Panc1 (cell line): ENCODE measurements around the gene SCD5. TPM values are rescaled to one million over a fixed set of nuclear protein-coding genes. Genes with fewer than 3 reads are reported as not detected.

Experiments used
- ATAC-seq: fragments of 200-7000 bp; cut with Tn5 transposase; 2 replicates; pipeline ENCODE4 v1.9.1; 2020; ENCODE audit warnings: mild to moderate bottlenecking, moderate library complexity
- BruUV-seq: library from RNA; stranded (reverse); fragments of 400-500 nt; replicated peaks from 2 replicates; lab custom pipeline; 2021; lab: Mats Ljungman, UMichigan
- CTCF ChIA-PET: fragments of 300-600 bp; sonication (Branson Sonifier 250); formaldehyde crosslinking; loops from one replicate; lab custom pipeline; 2022; ENCODE audit warnings: antibody characterized with exemption; lab: Charles Lee
- POLR2A ChIA-PET: fragments of 300-600 bp; sonication (Branson Sonifier 250); formaldehyde crosslinking; loops from one replicate; lab custom pipeline; 2022; ENCODE audit warnings: antibody characterized with exemption; lab: Charles Lee
- DNase-seq: peaks from one replicate; pipeline ENCODE4 v3.0.0-alpha.2; 2010; ENCODE audit warnings: low read depth, low spot score
- H3K27ac ChIP-seq: 2 replicates; pipeline ENCODE4 v1.5.1; 2011; ENCODE audit warnings: mild to moderate bottlenecking, low read length, inconsistent platforms
- H3K27me3 ChIP-seq: fragments of 200-500 bp; sonication (Bioruptor generic); 2 replicates; pipeline ENCODE4 v1.6.0; 2014; ENCODE audit warnings: low read length, inconsistent platforms; ENCODE audit not compliant: control insufficient read depth, insufficient read depth
- H3K36me3 ChIP-seq: fragments of 200-500 bp; sonication (Bioruptor generic); 2 replicates; pipeline ENCODE4 v1.5.1; 2014; ENCODE audit warnings: inconsistent platforms, mild to moderate bottlenecking, low read length, moderate library complexity; ENCODE audit not compliant: control insufficient read depth, insufficient read depth
- H3K4me1 ChIP-seq: 2 replicates; pipeline ENCODE4 v1.5.1; 2011; ENCODE audit warnings: inconsistent platforms, mild to moderate bottlenecking, low read length, moderate library complexity; ENCODE audit not compliant: control insufficient read depth, insufficient read depth
- H3K4me3 ChIP-seq, 2 experiments: 2 replicates each; pipeline ENCODE4 v1.5.1; 2011 to 2012; ENCODE audit warnings: low read depth in 2 of 2, low read length in 2 of 2, mild to moderate bottlenecking in 2 of 2, inconsistent platforms in 1 of 2, moderate library complexity in 1 of 2
- H3K9me3 ChIP-seq: fragments of 200-500 bp; sonication (Bioruptor generic); 2 replicates; pipeline ENCODE4 v1.5.1; 2014; ENCODE audit warnings: low read depth, mild to moderate bottlenecking, inconsistent platforms, low read length, moderate library complexity; ENCODE audit not compliant: control insufficient read depth, insufficient read depth
- POLR2AphosphoS5 ChIP-seq: IDR thresholded peaks from 2 replicates; pipeline ENCODE4 v1.6.1; 2012; ENCODE audit warnings: mild to moderate bottlenecking, low read depth, low read length, moderate library complexity
- SIN3A ChIP-seq: IDR thresholded peaks from 2 replicates; pipeline ENCODE4 v1.6.1; 2012; ENCODE audit warnings: low read depth, mild to moderate bottlenecking, low read length, moderate library complexity, borderline replicate concordance; ENCODE audit not compliant: insufficient read depth
- TCF7L2 ChIP-seq: IDR thresholded peaks from 2 replicates; pipeline ENCODE4 v1.6.1; 2011; ENCODE audit warnings: mild to moderate bottlenecking, low read depth, low read length, inconsistent platforms
- in situ Hi-C: cut with HindIII; loops from 2 replicates; pipeline ENCODE4 v1.10.0; 2016; ENCODE audit warnings: low sequenced_read_pairs, low pct_unique_long_range_greater_than_20kb
- intact Hi-C: fragments of 100-400 bp; cut with micrococcal nuclease; formaldehyde crosslinking; loops from one replicate; pipeline ENCODE4 v1.10.0; 2022; ENCODE audit not compliant: unreplicated experiment
- total RNA-seq: library from RNA; stranded (reverse); gene quantifications from one replicate; pipeline ENCODE4 v1.2.1, GENCODE V29; 2021; ENCODE audit not compliant: unreplicated experiment
- TF ChIP-seq, protein P1 (sequence below): fragments of 450-650 bp; IDR thresholded peaks from 2 replicates; pipeline ENCODE4 v1.5.1; 2017; ENCODE audit warnings: mild to moderate bottlenecking
- TF ChIP-seq, protein P2 (sequence below), 2 experiments: IDR thresholded peaks; 2 replicates each; pipeline ENCODE4 v1.6.1; 2011 to 2012; ENCODE audit warnings: low read depth in 2 of 2, control low read depth in 1 of 2, low read length in 1 of 2, mild to moderate bottlenecking in 1 of 2, moderate library complexity in 1 of 2; ENCODE audit not compliant: insufficient read depth in 1 of 2

Gene SCD5
- total RNA-seq, 1 experiment from 2014 or later: 2.0 TPM

DNA sequence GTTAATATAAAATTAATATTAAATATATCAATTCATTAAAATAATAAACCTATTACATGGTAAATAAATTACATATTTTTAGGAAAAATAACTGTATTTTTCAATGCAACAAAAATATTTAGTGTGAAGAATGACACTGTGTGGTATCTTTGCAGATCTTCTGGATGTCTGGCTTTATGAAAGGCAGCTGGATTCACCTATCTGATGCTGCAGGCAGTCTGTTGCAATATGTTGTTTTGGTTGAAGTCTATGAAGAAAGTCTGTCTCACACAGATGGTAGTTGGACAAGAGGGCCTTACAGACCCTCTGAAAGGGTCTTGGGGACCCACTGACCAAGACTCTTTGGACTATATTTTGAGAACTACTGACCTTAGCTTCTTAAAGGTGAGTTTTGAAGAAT is 147.7 kb downstream of the SCD5 start:
- H3K4me1 ChIP-seq: no peaks in the 10 kb centered on the region
- ChIA-PET CTCF (no interaction called here), POLR2A (no interaction called here)
- H3K9me3 ChIP-seq: no peaks in the 10 kb centered on the region
- TF ChIP-seq POLR2AphosphoS5 (no peak), TCF7L2 (no peak), SIN3A (no peak)
- TF ChIP-seq, protein P1, sequence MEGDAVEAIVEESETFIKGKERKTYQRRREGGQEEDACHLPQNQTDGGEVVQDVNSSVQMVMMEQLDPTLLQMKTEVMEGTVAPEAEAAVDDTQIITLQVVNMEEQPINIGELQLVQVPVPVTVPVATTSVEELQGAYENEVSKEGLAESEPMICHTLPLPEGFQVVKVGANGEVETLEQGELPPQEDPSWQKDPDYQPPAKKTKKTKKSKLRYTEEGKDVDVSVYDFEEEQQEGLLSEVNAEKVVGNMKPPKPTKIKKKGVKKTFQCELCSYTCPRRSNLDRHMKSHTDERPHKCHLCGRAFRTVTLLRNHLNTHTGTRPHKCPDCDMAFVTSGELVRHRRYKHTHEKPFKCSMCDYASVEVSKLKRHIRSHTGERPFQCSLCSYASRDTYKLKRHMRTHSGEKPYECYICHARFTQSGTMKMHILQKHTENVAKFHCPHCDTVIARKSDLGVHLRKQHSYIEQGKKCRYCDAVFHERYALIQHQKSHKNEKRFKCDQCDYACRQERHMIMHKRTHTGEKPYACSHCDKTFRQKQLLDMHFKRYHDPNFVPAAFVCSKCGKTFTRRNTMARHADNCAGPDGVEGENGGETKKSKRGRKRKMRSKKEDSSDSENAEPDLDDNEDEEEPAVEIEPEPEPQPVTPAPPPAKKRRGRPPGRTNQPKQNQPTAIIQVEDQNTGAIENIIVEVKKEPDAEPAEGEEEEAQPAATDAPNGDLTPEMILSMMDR: no peak
- TF ChIP-seq, protein P2, sequence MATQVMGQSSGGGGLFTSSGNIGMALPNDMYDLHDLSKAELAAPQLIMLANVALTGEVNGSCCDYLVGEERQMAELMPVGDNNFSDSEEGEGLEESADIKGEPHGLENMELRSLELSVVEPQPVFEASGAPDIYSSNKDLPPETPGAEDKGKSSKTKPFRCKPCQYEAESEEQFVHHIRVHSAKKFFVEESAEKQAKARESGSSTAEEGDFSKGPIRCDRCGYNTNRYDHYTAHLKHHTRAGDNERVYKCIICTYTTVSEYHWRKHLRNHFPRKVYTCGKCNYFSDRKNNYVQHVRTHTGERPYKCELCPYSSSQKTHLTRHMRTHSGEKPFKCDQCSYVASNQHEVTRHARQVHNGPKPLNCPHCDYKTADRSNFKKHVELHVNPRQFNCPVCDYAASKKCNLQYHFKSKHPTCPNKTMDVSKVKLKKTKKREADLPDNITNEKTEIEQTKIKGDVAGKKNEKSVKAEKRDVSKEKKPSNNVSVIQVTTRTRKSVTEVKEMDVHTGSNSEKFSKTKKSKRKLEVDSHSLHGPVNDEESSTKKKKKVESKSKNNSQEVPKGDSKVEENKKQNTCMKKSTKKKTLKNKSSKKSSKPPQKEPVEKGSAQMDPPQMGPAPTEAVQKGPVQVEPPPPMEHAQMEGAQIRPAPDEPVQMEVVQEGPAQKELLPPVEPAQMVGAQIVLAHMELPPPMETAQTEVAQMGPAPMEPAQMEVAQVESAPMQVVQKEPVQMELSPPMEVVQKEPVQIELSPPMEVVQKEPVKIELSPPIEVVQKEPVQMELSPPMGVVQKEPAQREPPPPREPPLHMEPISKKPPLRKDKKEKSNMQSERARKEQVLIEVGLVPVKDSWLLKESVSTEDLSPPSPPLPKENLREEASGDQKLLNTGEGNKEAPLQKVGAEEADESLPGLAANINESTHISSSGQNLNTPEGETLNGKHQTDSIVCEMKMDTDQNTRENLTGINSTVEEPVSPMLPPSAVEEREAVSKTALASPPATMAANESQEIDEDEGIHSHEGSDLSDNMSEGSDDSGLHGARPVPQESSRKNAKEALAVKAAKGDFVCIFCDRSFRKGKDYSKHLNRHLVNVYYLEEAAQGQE (IDR thresholded peaks at IDR 0.05; ENCODE audit: insufficient read depth in 1 of 2, low read depth in 2 of 2, low read length in 1 of 2): no peak
- H3K36me3 ChIP-seq: no peaks in the 10 kb centered on the region
- H3K27ac ChIP-seq: no peak overlapping the region
- intact Hi-C loops (no loop called here), in situ Hi-C loops (no loop called here)
- BruUV-seq: no TSS peak
- ATAC-seq (no peak), DNase-seq (no peak)
- no peak overlapping the region for H3K4me3 ChIP-seq
- no peaks in the 10 kb centered on the region for H3K27me3 ChIP-seq

DNA sequence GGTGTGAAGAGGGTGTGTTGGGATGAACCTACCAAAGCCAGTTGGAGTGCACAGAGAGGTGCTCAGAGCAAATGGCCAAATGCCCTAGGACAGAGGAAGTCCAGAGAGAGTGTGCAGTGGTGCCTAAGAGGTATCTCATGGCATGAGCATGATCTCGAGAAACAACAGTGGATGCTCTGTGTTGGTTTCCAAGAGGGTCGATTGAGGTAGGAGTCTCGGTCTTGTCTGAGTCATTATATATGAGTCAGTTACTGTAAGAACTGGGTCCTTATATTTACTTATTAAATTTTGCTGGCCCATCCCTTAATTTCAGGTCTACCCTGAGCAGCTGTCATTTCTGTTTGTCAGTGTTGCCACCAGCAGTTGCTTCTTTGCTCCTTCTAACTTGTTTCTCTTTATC is 150.2 kb downstream of the SCD5 start:
- ChIA-PET CTCF (no interaction called here), POLR2A (no interaction called here)
- Histone ChIP-seq H3K27me3 (no peaks in the 10 kb centered on the region), H3K36me3 (no peaks in the 10 kb centered on the region), H3K4me1 (no peaks in the 10 kb centered on the region), H3K9me3 (no peaks in the 10 kb centered on the region), H3K27ac (no peak overlapping the region), H3K4me3 (no peak overlapping the region)
- intact Hi-C loops (no loop called here), in situ Hi-C loops (no loop called here)
- TF ChIP-seq, protein P2 (IDR thresholded peaks at IDR 0.05; ENCODE audit: insufficient read depth in 1 of 2, low read depth in 2 of 2, low read length in 1 of 2): no peak
- TF ChIP-seq, protein P1: no peak
- TF ChIP-seq TCF7L2: no peak
- no peak for TF ChIP-seq POLR2AphosphoS5
- TF ChIP-seq SIN3A: no peak
- BruUV-seq: no TSS peak
- no peak for ATAC-seq
- DNase-seq: no peak
